ENCODE results near the gene DCTN3. TPM values are rescaled to one million over a fixed set of nuclear protein-coding genes. Genes with fewer than 3 reads are reported as not detected.

DCTN3 gene
- total and polyA plus RNA-seq, 2 experiments from 2014 or later = 75.0 to 83.1 TPM

- DNase-seq (ENCODE audit: low spot score) = no peak
- Histone ChIP-seq H3K79me2 (no peaks in the 10 kb centered on the region), H3K27me3 (peaks cover 15% of the 10 kb centered on the region), H3K9me3 (ENCODE audit: low read depth) (no peaks in the 10 kb centered on the region), H3K9me2 (replicated peaks; ENCODE audit: insufficient read depth) (no peaks in the 10 kb centered on the region), H3K4me2 (no peak overlapping the region), H4K20me1 (ENCODE audit: insufficient read depth, poor library complexity, severe bottlenecking) (no peaks in the 10 kb centered on the region), H2AFZ (no peak overlapping the region), H3K4me1 (ENCODE audit: insufficient read depth) (peaks cover 13% of the 10 kb centered on the region), H3K27ac (no peak overlapping the region), H3K36me3 (replicated peaks; ENCODE audit: insufficient read depth, low read depth) (no peaks in the 10 kb centered on the region), H3K4me3 (no peak overlapping the region)
- TF ChIP-seq CTCF (IDR thresholded peaks at IDR 0.05; ENCODE audit: poor library complexity) = no peak
- TF ChIP-seq EZH2 (IDR thresholded peaks at IDR 0.05; ENCODE audit: borderline replicate concordance) = no peak
- no peak for TF ChIP-seq EZH2phosphoT487 (IDR thresholded peaks at IDR 0.05; ENCODE audit: low read depth, severe bottlenecking, unreplicated experiment)
These were observed 48.2 kb downstream of the DCTN3 start for GRCh38 chr9:34572092-34572491.

- H3K9me2 ChIP-seq (replicated peaks; ENCODE audit: insufficient read depth) = no peaks in the 10 kb centered on the region
- WGBS (ENCODE audit: low lambda C conversion rate, missing lambda C conversion rate) = 80% methylated on average over 12 of the region's 12 CpGs
- H3K27me3 ChIP-seq = peaks cover 9% of the 10 kb centered on the region
- H3K4me2 ChIP-seq = no peak overlapping the region
- no peaks in the 10 kb centered on the region for H3K9me3 ChIP-seq (ENCODE audit: low read depth)
- TF ChIP-seq CTCF (IDR thresholded peaks at IDR 0.05; ENCODE audit: poor library complexity) = no peak
- no peak for TF ChIP-seq EZH2phosphoT487 (IDR thresholded peaks at IDR 0.05; ENCODE audit: low read depth, severe bottlenecking, unreplicated experiment)
- TF ChIP-seq EZH2 (IDR thresholded peaks at IDR 0.05; ENCODE audit: borderline replicate concordance) = no peak
- no peak for DNase-seq (ENCODE audit: low spot score)
- H3K36me3 ChIP-seq (replicated peaks; ENCODE audit: insufficient read depth, low read depth) = no peaks in the 10 kb centered on the region
- no peak overlapping the region for H2AFZ ChIP-seq
- peaks cover 9% of the 10 kb centered on the region for H3K4me1 ChIP-seq (ENCODE audit: insufficient read depth)
- no peak overlapping the region for H3K4me3 ChIP-seq
- H3K79me2 ChIP-seq = no peaks in the 10 kb centered on the region
- no peaks in the 10 kb centered on the region for H4K20me1 ChIP-seq (ENCODE audit: insufficient read depth, poor library complexity, severe bottlenecking)
- no peak overlapping the region for H3K27ac ChIP-seq
These were observed 48.8 kb downstream of the DCTN3 start for GRCh38 chr9:34571481-34571810.

GRCh38 chr9:34570809-34571480 is 49.4 kb downstream of the DCTN3 start:
- Histone ChIP-seq H3K9me3 (ENCODE audit: low read depth) (no peaks in the 10 kb centered on the region), H3K27me3 (peaks cover 4% of the 10 kb centered on the region), H3K9me2 (replicated peaks; ENCODE audit: insufficient read depth) (no peaks in the 10 kb centered on the region), H3K4me1 (ENCODE audit: insufficient read depth) (peaks cover 7% of the 10 kb centered on the region), H3K27ac (no peak overlapping the region), H3K79me2 (no peaks in the 10 kb centered on the region), H3K4me3 (no peak overlapping the region), H3K36me3 (replicated peaks; ENCODE audit: insufficient read depth, low read depth) (no peaks in the 10 kb centered on the region), H4K20me1 (ENCODE audit: insufficient read depth, poor library complexity, severe bottlenecking) (no peaks in the 10 kb centered on the region), H2AFZ (no peak overlapping the region), H3K4me2 (no peak overlapping the region)
- no peak for DNase-seq (ENCODE audit: low spot score)
- TF ChIP-seq EZH2phosphoT487 (IDR thresholded peaks at IDR 0.05; ENCODE audit: low read depth, severe bottlenecking, unreplicated experiment) = no peak
- TF ChIP-seq CTCF (IDR thresholded peaks at IDR 0.05; ENCODE audit: poor library complexity) = no peak
- no peak for TF ChIP-seq EZH2 (IDR thresholded peaks at IDR 0.05; ENCODE audit: borderline replicate concordance)
- WGBS (ENCODE audit: low lambda C conversion rate, missing lambda C conversion rate) = 86% methylated on average over 6 of the region's 7 CpGs
